ENCODE results near the gene PIP5K1C.

The PIP5K1C gene

GRCh38 chr19:3700242-3701032 is at the start of gene PIP5K1C:
Gene PIP5K1C, minus strand, starts transcription at chr19:3700468. Its CDS starts 78 bp downstream, at chr19:3700390.
- DNase-seq (ENCODE audit: low read depth), result peak; percentile 62

GRCh38 chr19:3748965-3749364 is 48.7 kb upstream of the PIP5K1C start:
- DNase-seq (ENCODE audit: low read depth), result no peak

GRCh38 chr19:3746371-3747056 is 46.2 kb upstream of the PIP5K1C start:
- DNase-seq (ENCODE audit: low read depth), result no peak

- no peak for DNase-seq (ENCODE audit: low read depth)
Measured at GRCh38 chr19:3745363-3746045, 45.2 kb upstream of the PIP5K1C start.

- DNase-seq (ENCODE audit: low read depth), result no peak
Measured at GRCh38 chr19:3743486-3743885, 43.2 kb upstream of the PIP5K1C start.

- DNase-seq (ENCODE audit: low read depth), result no peak
Measured at GRCh38 chr19:3740431-3740830, 40.2 kb upstream of the PIP5K1C start.

- DNase-seq (ENCODE audit: low read depth), result no peak
Measured at GRCh38 chr19:3738477-3739220, 38.4 kb upstream of the PIP5K1C start.

- no peak for DNase-seq (ENCODE audit: low read depth)
Measured at GRCh38 chr19:3737487-3738205, 37.4 kb upstream of the PIP5K1C start.

- DNase-seq (ENCODE audit: low read depth), result no peak
Measured at GRCh38 chr19:3736106-3736724, 35.9 kb upstream of the PIP5K1C start.

- DNase-seq (ENCODE audit: low read depth), result no peak
Measured at GRCh38 chr19:3734310-3734600, 34.0 kb upstream of the PIP5K1C start.

- no peak for DNase-seq (ENCODE audit: low read depth)
Measured at GRCh38 chr19:3733549-3734309, 33.5 kb upstream of the PIP5K1C start.

GRCh38 chr19:3732108-3732507 is 31.8 kb upstream of the PIP5K1C start:
- DNase-seq (ENCODE audit: low read depth), result no peak

GRCh38 chr19:3730457-3730958 is 30.2 kb upstream of the PIP5K1C start:
- DNase-seq (ENCODE audit: low read depth), result no peak

- no peak for DNase-seq (ENCODE audit: low read depth)
Measured at GRCh38 chr19:3725640-3726310, 25.5 kb upstream of the PIP5K1C start.

GRCh38 chr19:3725121-3725520 is 24.9 kb upstream of the PIP5K1C start:
- no peak for DNase-seq (ENCODE audit: low read depth)

GRCh38 chr19:3723883-3724282 is 23.6 kb upstream of the PIP5K1C start:
- no peak for DNase-seq (ENCODE audit: low read depth)

- no peak for DNase-seq (ENCODE audit: low read depth)
Measured at GRCh38 chr19:3723110-3723488, 22.8 kb upstream of the PIP5K1C start.

- DNase-seq (ENCODE audit: low read depth), result no peak
Measured at GRCh38 chr19:3722443-3723109, 22.3 kb upstream of the PIP5K1C start.

- DNase-seq (ENCODE audit: low read depth), result no peak
Measured at GRCh38 chr19:3721887-3722442, 21.7 kb upstream of the PIP5K1C start.

All from fibroblast of the conjunctiva (primary cell).